Measurements from ENCODE around the gene HJV. TPM values are rescaled to one million over a fixed set of nuclear protein-coding genes. Genes with fewer than 3 reads are reported as not detected.

HJV gene
- total RNA-seq, 1 experiment from 2014 or later: not detected

- CTCF ChIA-PET: interaction anchor here (2.2 to 2.3 kb wide), 2 partner anchors 17 kb away, joined by 7 to 11 read pairs; no protein-coding TSS in a partner anchor
- TF ChIP-seq TCF7L2 (IDR thresholded peaks at IDR 0.05; ENCODE audit: borderline replicate concordance, extremely low read depth, insufficient read depth, insufficient read length) (no peak), POLR2AphosphoS5 (IDR thresholded peaks at IDR 0.05; ENCODE audit: low read depth, low read length) (no peak), ZNF274 (IDR thresholded peaks at IDR 0.05; ENCODE audit: low read depth, low read length) (no peak), POLR2A (IDR thresholded peaks at IDR 0.05; ENCODE audit: borderline replicate concordance, extremely low read depth, insufficient read depth, insufficient read length) (no peak), SP1 (IDR thresholded peaks at IDR 0.05; ENCODE audit: low read depth) (no peak), SRF (IDR thresholded peaks at IDR 0.05; ENCODE audit: low read depth) (no peak), JUND (IDR thresholded peaks at IDR 0.05) (no peak), CBX3 (IDR thresholded peaks at IDR 0.05; ENCODE audit: low read depth) (no peak), EZH2phosphoT487 (IDR thresholded peaks at IDR 0.05; ENCODE audit: borderline replicate concordance) (no peak), ATF3 (IDR thresholded peaks at IDR 0.05) (no peak), EGR1 (IDR thresholded peaks at IDR 0.05; ENCODE audit: low read depth) (no peak), SIN3A (IDR thresholded peaks at IDR 0.05; ENCODE audit: low read depth) (no peak), CEBPB (IDR thresholded peaks at IDR 0.05; ENCODE audit: low read depth) (no peak)
- TF ChIP-seq, protein P1, sequence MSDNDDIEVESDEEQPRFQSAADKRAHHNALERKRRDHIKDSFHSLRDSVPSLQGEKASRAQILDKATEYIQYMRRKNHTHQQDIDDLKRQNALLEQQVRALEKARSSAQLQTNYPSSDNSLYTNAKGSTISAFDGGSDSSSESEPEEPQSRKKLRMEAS (IDR thresholded peaks at IDR 0.05): no peak
- no peak overlapping the region for H3K4me3 ChIP-seq (replicated peaks in 1 of 2; ENCODE audit: low read depth in 1 of 2, low read length in 2 of 2)
- H3K4me1 ChIP-seq (ENCODE audit: control insufficient read depth in 1 of 2, insufficient read depth in 2 of 2, low read length in 2 of 2): peaks cover 13 to 19% of the 10 kb centered on the region in 2 experiments
- no peaks in the 10 kb centered on the region for H4K20me1 ChIP-seq (ENCODE audit: insufficient read depth)
- POLR2A ChIA-PET: interaction anchor here (0.7 to 1.3 kb wide), 2 partner anchors 11 to 33 kb away, joined by 4 read pairs; no protein-coding TSS in a partner anchor
- H3K4me2 ChIP-seq (ENCODE audit: low read length): no peak overlapping the region
- H3K9me2 ChIP-seq (ENCODE audit: insufficient read depth): no peaks in the 10 kb centered on the region
- DNase-seq (ENCODE audit: low read depth, low spot score) (no peak), ATAC-seq (no peak)
- H3K27me3 ChIP-seq (ENCODE audit: insufficient read depth, low read length): no peaks in the 10 kb centered on the region
- peak overlapping the region; percentile 48 for H2AFZ ChIP-seq (ENCODE audit: low read depth, low read length, poor library complexity, severe bottlenecking)
- H3K9me3 ChIP-seq (ENCODE audit: control insufficient read depth in 1 of 2, insufficient read depth in 1 of 2, low read depth in 1 of 2, low read length in 2 of 2): no peaks in the 10 kb centered on the region
- no TSS peak for BruUV-seq (replicated peaks)
- intact Hi-C loops (cut with micrococcal nuclease): no loop called here
- H3K79me2 ChIP-seq (ENCODE audit: insufficient read depth, low read length): no peaks in the 10 kb centered on the region
- no peaks in the 10 kb centered on the region for H3K36me3 ChIP-seq (ENCODE audit: control insufficient read depth in 1 of 2, insufficient read depth in 2 of 2, low read length in 2 of 2)
- H3K9ac ChIP-seq (ENCODE audit: low read length): no peak overlapping the region
- RAD21 ChIA-PET (ENCODE audit: low non-redundant PET in 1 of 2, low total read pairs in 2 of 2, uncharacterized antibody in 2 of 2, unreplicated experiment in 2 of 2): no interaction called here
- no peak overlapping the region for H3K27ac ChIP-seq (ENCODE audit: low read depth, low read length)
Observed at GRCh38 chr1:145990249-145990855, 31.2 kb downstream of the HJV start.
